ENCODE measurements around the gene PALLD.

The PALLD gene

DNA sequence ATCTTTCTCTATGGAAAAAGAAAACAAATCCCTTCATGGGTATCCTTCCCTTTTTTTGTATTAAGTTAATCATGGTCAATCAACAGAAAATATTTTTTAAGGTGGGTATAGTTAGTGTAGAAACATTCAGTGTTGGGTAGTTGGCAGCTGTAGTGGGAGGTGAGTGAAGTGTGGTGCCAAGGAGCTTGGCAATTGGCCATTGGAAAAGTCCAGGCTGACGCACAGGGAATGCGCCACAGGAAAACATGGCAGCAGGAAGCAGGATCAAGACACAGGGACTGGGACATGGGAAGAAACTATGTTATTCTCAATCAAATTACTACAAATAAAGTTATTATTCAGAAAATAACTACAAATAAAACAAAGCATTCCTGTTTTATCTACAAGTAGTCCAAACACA is 20.0 kb downstream of the PALLD start:
- Histone ChIP-seq H3K27ac (no peak overlapping the region), H3K4me3 (no peak overlapping the region)
- DNase-seq (ENCODE audit: low spot score): no peak
- TF ChIP-seq, protein P1, sequence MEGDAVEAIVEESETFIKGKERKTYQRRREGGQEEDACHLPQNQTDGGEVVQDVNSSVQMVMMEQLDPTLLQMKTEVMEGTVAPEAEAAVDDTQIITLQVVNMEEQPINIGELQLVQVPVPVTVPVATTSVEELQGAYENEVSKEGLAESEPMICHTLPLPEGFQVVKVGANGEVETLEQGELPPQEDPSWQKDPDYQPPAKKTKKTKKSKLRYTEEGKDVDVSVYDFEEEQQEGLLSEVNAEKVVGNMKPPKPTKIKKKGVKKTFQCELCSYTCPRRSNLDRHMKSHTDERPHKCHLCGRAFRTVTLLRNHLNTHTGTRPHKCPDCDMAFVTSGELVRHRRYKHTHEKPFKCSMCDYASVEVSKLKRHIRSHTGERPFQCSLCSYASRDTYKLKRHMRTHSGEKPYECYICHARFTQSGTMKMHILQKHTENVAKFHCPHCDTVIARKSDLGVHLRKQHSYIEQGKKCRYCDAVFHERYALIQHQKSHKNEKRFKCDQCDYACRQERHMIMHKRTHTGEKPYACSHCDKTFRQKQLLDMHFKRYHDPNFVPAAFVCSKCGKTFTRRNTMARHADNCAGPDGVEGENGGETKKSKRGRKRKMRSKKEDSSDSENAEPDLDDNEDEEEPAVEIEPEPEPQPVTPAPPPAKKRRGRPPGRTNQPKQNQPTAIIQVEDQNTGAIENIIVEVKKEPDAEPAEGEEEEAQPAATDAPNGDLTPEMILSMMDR (IDR thresholded peaks at IDR 0.05): no peak

DNA sequence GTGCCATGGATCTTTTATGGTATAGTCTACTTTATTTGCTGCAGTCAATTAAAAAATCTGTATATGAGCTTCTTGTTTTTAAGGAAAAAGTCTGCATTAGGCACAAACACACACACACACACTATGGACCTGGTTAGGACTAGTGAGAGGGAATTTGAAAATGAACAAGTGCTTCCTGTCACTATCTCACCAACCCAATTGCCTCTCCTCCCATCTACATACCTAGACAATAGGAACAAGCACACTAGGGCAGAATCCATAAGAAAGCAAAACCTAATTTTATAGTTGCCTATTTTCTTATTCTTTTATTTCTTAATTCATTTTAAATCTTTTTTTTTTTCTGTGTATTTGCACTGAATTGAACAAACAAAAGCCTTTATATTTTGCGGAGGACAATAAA is 22.7 kb downstream of the PALLD start:
- no peak for DNase-seq (ENCODE audit: low spot score)
- H3K4me3 ChIP-seq: no peak overlapping the region
- TF ChIP-seq, protein P1 (IDR thresholded peaks at IDR 0.05): no peak

DNA sequence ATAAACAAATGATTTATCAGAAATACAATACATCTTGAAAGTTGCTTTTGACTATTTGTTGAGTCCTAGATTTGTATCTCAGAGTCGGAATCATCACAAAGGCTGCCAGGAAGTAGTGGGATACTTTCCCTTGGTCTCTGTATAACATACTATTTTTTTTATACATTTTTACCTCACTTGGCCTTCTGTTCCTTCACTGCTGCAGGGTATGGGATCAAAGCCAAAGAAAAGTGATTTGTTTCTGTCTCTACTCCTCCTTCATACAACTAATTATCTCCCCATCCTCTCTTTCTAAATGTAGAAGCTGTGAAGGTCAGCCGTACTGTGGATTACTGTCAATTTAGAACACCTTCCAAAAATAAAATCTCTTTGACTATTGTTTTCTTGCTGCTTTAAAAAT is 24.9 kb downstream of the PALLD start:
- no peak overlapping the region for H3K4me3 ChIP-seq
- DNase-seq (ENCODE audit: low spot score): no peak
- H3K27ac ChIP-seq: no peak overlapping the region
- TF ChIP-seq, protein P1 (IDR thresholded peaks at IDR 0.05): no peak

More for the DNA sequence above, 22.7 kb downstream of the PALLD start:
- H3K27ac ChIP-seq: no peak overlapping the region

GRCh38 chr4:168522356-168522755 is 25.5 kb downstream of the PALLD start:
- Histone ChIP-seq H3K4me3 (no peak overlapping the region), H3K27ac (no peak overlapping the region)
- TF ChIP-seq, protein P1 (IDR thresholded peaks at IDR 0.05): no peak
- no peak for DNase-seq (ENCODE audit: low spot score)

GRCh38 chr4:168522829-168523489 is 26.1 kb downstream of the PALLD start:
- Histone ChIP-seq H3K27ac (no peak overlapping the region), H3K4me3 (no peak overlapping the region)
- TF ChIP-seq, protein P1 (IDR thresholded peaks at IDR 0.05): no peak
- DNase-seq (ENCODE audit: low spot score): no peak

- no peak overlapping the region for H3K27ac ChIP-seq
- no peak for DNase-seq (ENCODE audit: low spot score)
- TF ChIP-seq, protein P1 (IDR thresholded peaks at IDR 0.05): no peak
- H3K4me3 ChIP-seq: no peak overlapping the region
Measured at GRCh38 chr4:168524006-168524405, 27.2 kb downstream of the PALLD start.

DNA sequence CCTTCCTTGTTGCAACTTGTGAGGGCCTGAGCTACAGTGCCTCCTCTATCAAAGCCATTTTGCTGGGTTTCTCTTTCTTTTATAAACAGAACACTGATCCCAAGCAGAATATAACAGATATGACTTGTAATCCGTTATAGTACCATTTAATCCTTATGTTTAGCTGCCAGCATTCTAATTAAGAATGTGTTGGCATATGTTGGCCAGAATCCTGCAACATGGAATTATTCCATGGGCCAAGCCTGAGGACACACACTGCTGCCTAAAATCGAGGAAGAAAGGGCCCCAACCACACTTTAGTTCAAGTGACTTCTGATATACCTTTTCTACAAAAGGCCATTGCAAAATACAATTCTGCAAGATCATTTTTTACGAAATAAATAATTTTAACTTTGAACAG is 28.0 kb downstream of the PALLD start:
- no peak overlapping the region for H3K27ac ChIP-seq
- TF ChIP-seq, protein P1 (IDR thresholded peaks at IDR 0.05): no peak
- no peak for DNase-seq (ENCODE audit: low spot score)
- no peak overlapping the region for H3K4me3 ChIP-seq

All from coronary artery (tissue), 2 donors.